GM19372 (cell line): ENCODE measurements around the gene ZDHHC18.
"Not testable (repeated sequence)": the region's sequence is repeated elsewhere in the genome, so short reads cannot be mapped to it uniquely, and the experiment has no call there.

Source experiments
- ATAC-seq: cut with Tn5 transposase; IDR thresholded peaks from one replicate; pipeline ENCODE4 v1.9.1; 2021; ENCODE audit warnings: mild to moderate bottlenecking, low read depth, moderate library complexity; ENCODE audit not compliant: unreplicated experiment

ZDHHC18 gene

GRCh38 chr1:26856604-26857469, 30.3 kb downstream of the ZDHHC18 start:
- ATAC-seq = no peak

GRCh38 chr1:26857473-26858060, 31.1 kb downstream of the ZDHHC18 start:
- ATAC-seq = no peak

- ATAC-seq = no peak
These were observed 31.7 kb downstream of the ZDHHC18 start for GRCh38 chr1:26858160-26858559.

- no peak for ATAC-seq
These were observed 32.6 kb downstream of the ZDHHC18 start for GRCh38 chr1:26858891-26859640.

- ATAC-seq = no peak
These were observed 34.8 kb downstream of the ZDHHC18 start for GRCh38 chr1:26861286-26861701.

- ATAC-seq = no peak
These were observed 35.4 kb downstream of the ZDHHC18 start for GRCh38 chr1:26861889-26862378.

GRCh38 chr1:26862781-26863684, 36.5 kb downstream of the ZDHHC18 start, which contains the start of gene SFN:
SFN (plus strand) TSS chr1:26863149; CDS start chr1:26863213, 64 bp downstream.
- ATAC-seq = no peak

- no peak for ATAC-seq
These were observed 37.2 kb downstream of the ZDHHC18 start for GRCh38 chr1:26863685-26864077.

- ATAC-seq = peak; percentile 88
These were observed 38.4 kb downstream of the ZDHHC18 start for GRCh38 chr1:26864610-26865480.

GRCh38 chr1:26873097-26873496, 46.6 kb downstream of the ZDHHC18 start:
- not testable (repeated sequence) for ATAC-seq

GRCh38 chr1:26874896-26875295, 48.4 kb downstream of the ZDHHC18 start:
- ATAC-seq = no peak

GRCh38 chr1:26877326-26877725, 50.8 kb downstream of the ZDHHC18 start:
- ATAC-seq = no peak

- no peak for ATAC-seq
These were observed 53.3 kb downstream of the ZDHHC18 start for GRCh38 chr1:26879793-26880192.

- not testable (repeated sequence) for ATAC-seq
These were observed 55.1 kb downstream of the ZDHHC18 start for GRCh38 chr1:26881611-26882010.

- no peak for ATAC-seq
These were observed 56.4 kb downstream of the ZDHHC18 start for GRCh38 chr1:26882696-26883463.

- no peak for ATAC-seq
These were observed 60.6 kb downstream of the ZDHHC18 start for GRCh38 chr1:26887125-26887524.

- no peak for ATAC-seq
These were observed 61.7 kb downstream of the ZDHHC18 start for GRCh38 chr1:26888231-26888630.
